Aorta (tissue), 5 donors: ENCODE results near the gene NUDT22. TPM values are rescaled to one million over a fixed set of nuclear protein-coding genes. Genes with fewer than 3 reads are reported as not detected.

ENCODE experiments used
- ATAC-seq: fragments of 200-7000 bp; cut with Tn5 transposase; one replicate; pipeline ENCODE4 v1.9.1; 2022; ENCODE audit warnings: moderate library complexity; ENCODE audit not compliant: low FRiP score
- DNase-seq, 2 donors: peaks; one replicate each; pipeline ENCODE4 v3.0.0-alpha.2; 2020
- H3K27ac ChIP-seq, 2 donors: one replicate each; pipeline ENCODE4 v1.5.1; 2013; ENCODE audit warnings: low read length in 2 of 2, mild to moderate bottlenecking in 2 of 2, moderate library complexity in 2 of 2, control low read depth in 1 of 2, inconsistent platforms in 1 of 2, low read depth in 1 of 2
- H3K27me3 ChIP-seq, 2 donors: one replicate each; pipeline ENCODE4 v1.6.1; 2013; ENCODE audit warnings: control low read depth in 1 of 2, low read length in 1 of 2, mild to moderate bottlenecking in 1 of 2, moderate library complexity in 1 of 2; ENCODE audit not compliant: insufficient read depth in 2 of 2, control insufficient read depth in 1 of 2
- H3K36me3 ChIP-seq, 2 donors: one replicate each; pipeline ENCODE4 v1.6.1; 2013; ENCODE audit warnings: control low read depth in 1 of 2, low read length in 1 of 2, mild to moderate bottlenecking in 1 of 2; ENCODE audit not compliant: insufficient read depth in 2 of 2, control insufficient read depth in 1 of 2
- H3K4me1 ChIP-seq, 2 donors: one replicate each; pipeline ENCODE4 v1.6.1; 2013; ENCODE audit warnings: low read length in 2 of 2, control low read depth in 1 of 2, mild to moderate bottlenecking in 1 of 2, moderate library complexity in 1 of 2; ENCODE audit not compliant: insufficient read depth in 2 of 2, control insufficient read depth in 1 of 2
- H3K4me3 ChIP-seq, 2 donors: one replicate each; pipeline ENCODE4 v1.5.1; 2013; ENCODE audit warnings: low read length in 2 of 2, control low read depth in 1 of 2, mild to moderate bottlenecking in 1 of 2
- H3K9me3 ChIP-seq: one replicate; pipeline ENCODE4 v1.6.1; 2013; ENCODE audit warnings: mild to moderate bottlenecking, low read length; ENCODE audit not compliant: control insufficient read depth
- WGBS, 2 donors: extraction: QIAGEN DNeasy Blood & Tissue Kit; methylation state at CpG; one replicate each; pipeline ENCODE4 v1.1.7; 2013; 5-methylcytosine and 5-hydroxymethylcytosine counted together
- intact Hi-C, 2 donors: fragments of 100-400 bp; cut with DNase I; formaldehyde crosslinking; loops; one replicate each; pipeline versions ENCODE4 v1.14.2 to v1.15.0; 2022
- polyA plus RNA-seq, 2 donors: library from polyadenylated mRNA; stranded (reverse); fragments of 200-250 nt; gene quantifications; one replicate each; pipeline ENCODE4 v1.2.3, GENCODE V29; 2013
- total RNA-seq, 2 donors: library from RNA; stranded (reverse); fragmentation: NEBNext Ultra II Directional; extraction: Animal tissue kit (Norgen Biotek cat#: 25700); gene quantifications; one replicate each; pipeline ENCODE4 v1.2.1, GENCODE V29; 2021
- donor health status: healthy with polysubstance abuse.
- donor health status: Bipolar disorder and iron deficiency.
- donor health status: DM: no; HTN: no; CAD: no.
- donor health status: DM: no; HTN: no; CAD: no.
- donor health status: DM: yes; HTN: yes; CAD: no.

NUDT22 gene
- total and polyA plus RNA-seq, 4 donors: 36.7 to 98.8 (median 44.5) TPM

DNA sequence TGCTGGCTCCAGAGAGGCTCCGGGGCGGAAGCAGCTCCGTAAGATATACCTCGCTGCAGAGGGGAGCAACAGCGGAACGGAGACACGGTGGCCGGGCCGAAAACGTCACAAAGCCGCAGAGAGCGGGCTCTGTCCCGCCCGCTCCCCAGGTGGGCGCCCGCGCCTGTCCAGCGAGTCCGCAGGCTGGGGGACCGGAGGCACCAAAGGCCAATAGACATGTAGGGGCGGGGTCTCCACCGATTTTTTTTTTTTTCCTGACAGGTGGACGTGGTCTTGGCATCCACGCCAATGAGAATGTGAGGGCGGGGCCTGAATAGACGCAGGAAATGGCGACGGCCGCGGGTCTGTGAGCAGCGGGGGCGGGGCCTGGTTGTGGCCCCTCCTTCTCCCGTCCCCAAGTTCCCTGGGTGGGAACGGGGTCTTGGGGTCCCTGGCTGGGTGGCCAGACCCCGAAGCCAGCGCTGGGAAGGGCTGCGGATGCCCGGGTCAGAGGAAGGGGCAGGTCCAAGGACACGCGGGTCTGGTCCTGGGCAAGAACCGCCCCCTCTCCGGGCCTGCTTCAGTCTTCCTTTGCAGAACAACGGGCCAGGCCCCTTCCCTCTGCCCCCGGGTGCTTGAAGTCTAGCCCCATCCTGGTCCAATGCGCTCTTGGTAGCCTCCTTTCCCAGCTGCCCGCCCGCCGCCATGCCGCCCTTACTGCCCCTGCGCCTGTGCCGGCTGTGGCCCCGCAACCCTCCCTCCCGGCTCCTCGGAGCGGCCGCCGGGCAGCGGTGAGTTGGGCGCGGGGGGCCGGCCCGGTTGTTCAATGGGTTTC is 4.3 kb downstream of the NUDT22 start, which contains the start of gene DNAJC4:
Gene DNAJC4, plus strand, starts transcription at position 378 of the 814 bp plus-strand sequence. Its CDS starts 307 bp downstream, at position 685.
- Histone ChIP-seq H3K36me3 (no peaks in the 10 kb centered on the region), H3K27me3 (no peaks in the 10 kb centered on the region), H3K9me3 (no peaks in the 10 kb centered on the region), H3K27ac (peak within 1 kb of the TSS; percentile 32 to 72), H3K4me1 (no peaks in the 10 kb centered on the region), H3K4me3 (peak within 1 kb of the TSS; percentile 41 to 59)
- intact Hi-C loops: no loop called here
- 0 to 1% methylated on average over 59 to 62 of the region's 62 CpGs for WGBS, 2 donors
- ATAC-seq (peak; percentile 80), DNase-seq (peak; percentile 93 to 96)

DNA sequence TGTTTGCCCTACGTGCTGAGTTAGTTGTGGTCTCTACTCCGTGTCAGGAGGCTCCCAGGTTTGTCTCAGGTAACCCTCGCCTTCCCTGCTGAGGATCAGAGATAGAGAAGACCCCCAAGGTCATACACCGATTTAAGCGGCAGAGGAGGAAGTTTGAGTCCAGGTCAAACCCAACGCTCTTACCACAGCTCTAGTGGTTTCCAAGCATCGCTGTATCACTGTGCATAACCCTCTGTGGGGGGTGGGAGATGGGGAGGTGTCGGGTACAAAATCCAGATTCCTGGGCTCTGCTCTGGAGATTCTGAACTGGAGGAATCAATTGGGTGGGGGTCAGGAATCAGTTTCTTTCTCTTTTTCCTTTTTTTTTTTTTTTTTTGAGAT is 4.9 kb downstream of the NUDT22 start:
- no peak for ATAC-seq
- H3K27ac ChIP-seq: peak overlapping the region; percentile 32 to 72
- intact Hi-C loops: no loop called here
- no peaks in the 10 kb centered on the region for H3K36me3 ChIP-seq
- H3K27me3 ChIP-seq: no peaks in the 10 kb centered on the region
- H3K9me3 ChIP-seq: no peaks in the 10 kb centered on the region
- 10 to 11% methylated on average over 8 of the region's 8 CpGs for WGBS, 2 donors
- no peak for DNase-seq
- H3K4me1 ChIP-seq: no peaks in the 10 kb centered on the region
- peak overlapping the region; percentile 41 to 59 for H3K4me3 ChIP-seq

DNA sequence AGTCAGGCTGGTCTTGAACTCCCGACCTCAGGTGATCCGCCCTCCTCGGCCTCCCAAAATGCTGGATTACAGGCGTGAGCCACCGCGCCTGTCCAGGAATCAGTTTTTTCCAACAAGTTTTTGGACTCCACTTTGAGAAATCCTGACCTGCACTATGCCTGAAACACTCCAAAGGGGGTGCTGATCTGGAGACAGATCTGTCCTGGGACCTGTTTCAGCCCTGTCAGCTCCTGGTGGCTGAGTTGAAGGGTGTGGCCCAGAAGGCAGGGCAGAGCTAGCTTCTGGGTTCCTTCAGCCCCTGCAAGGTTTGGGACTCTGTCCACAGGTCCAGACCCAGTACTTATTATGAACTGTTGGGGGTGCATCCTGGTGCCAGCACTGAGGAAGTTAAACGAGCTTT is 5.5 kb downstream of the NUDT22 start:
- H3K4me1 ChIP-seq: no peaks in the 10 kb centered on the region
- WGBS, 2 donors: 89% methylated on average over 7 of the region's 7 CpGs

DNA sequence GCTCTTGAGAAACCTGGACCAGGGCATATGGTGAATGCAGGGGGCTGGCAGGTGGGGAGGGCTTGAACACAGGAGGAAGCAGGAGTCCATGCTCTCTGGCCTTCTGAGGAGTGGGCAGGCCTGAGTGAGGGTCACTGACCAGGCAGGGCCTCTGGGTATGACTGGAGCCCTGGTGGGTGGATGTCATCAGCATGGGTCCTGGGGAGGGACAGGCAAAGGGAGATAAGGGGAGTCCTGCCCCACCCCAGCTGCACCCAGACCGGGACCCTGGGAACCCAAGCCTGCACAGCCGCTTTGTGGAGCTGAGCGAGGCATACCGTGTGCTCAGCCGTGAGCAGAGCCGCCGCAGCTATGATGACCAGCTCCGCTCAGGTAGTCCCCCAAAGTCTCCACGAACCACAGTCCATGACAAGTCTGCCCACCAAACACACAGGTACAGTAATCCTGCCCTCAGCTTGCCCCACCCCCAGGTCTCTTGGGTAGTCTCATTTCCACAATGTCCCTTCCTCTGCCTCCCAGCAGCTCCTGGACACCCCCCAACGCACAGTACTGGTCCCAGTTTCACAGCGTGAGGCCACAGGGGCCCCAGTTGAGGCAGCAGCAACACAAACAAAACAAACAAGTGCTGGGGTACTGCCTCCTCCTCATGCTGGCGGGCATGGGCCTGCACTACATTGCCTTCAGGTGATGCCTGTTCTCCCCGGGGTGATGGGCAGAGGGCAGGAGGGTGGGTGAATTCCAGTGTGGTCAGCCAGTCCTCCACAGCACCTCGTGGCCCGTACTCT is 6.3 kb downstream of the NUDT22 start:
- no peak overlapping the region for H3K4me3 ChIP-seq
- DNase-seq: no peak
- no peak overlapping the region for H3K27ac ChIP-seq
- no peak for ATAC-seq
- WGBS, 2 donors: 70 to 72% methylated on average over 15 of the region's 15 CpGs
- no peaks in the 10 kb centered on the region for H3K27me3 ChIP-seq
- no peaks in the 10 kb centered on the region for H3K9me3 ChIP-seq
- H3K36me3 ChIP-seq: no peaks in the 10 kb centered on the region
- intact Hi-C loops: no loop called here
- H3K4me1 ChIP-seq: no peaks in the 10 kb centered on the region

More for the DNA sequence above, 5.5 kb downstream of the NUDT22 start:
- Histone ChIP-seq H3K27ac (no peak overlapping the region), H3K27me3 (no peaks in the 10 kb centered on the region), H3K9me3 (no peaks in the 10 kb centered on the region), H3K36me3 (no peaks in the 10 kb centered on the region), H3K4me3 (no peak overlapping the region)
- DNase-seq: no peak
- ATAC-seq: no peak
- intact Hi-C loops: no loop called here

DNA sequence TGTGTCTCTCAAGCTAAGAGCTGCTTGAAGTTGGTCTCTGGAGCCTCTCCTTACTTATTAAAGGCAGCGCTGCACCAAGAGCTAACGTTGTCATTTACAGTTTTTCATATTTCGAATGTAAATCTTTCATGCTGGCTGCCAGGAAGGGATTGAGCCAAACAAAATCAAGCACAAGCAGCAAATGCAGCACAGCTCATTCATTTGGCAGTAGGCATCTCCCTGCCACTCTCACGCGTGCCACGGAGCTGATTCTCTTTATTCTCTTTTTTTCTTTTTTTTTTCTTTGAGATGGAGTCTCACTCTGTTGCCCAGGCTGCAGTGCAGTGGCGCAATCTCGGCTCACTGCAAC is 6.9 kb downstream of the NUDT22 start:
- Histone ChIP-seq H3K36me3 (peaks cover 0 to under 1% of the 10 kb centered on the region in 2 donors), H3K4me3 (no peak overlapping the region), H3K27me3 (no peaks in the 10 kb centered on the region), H3K27ac (no peak overlapping the region), H3K9me3 (no peaks in the 10 kb centered on the region), H3K4me1 (no peaks in the 10 kb centered on the region)
- ATAC-seq: no peak
- 24 to 32% methylated on average over 8 of the region's 8 CpGs for WGBS, 2 donors
- intact Hi-C loops: no loop called here
- DNase-seq: no peak

DNA sequence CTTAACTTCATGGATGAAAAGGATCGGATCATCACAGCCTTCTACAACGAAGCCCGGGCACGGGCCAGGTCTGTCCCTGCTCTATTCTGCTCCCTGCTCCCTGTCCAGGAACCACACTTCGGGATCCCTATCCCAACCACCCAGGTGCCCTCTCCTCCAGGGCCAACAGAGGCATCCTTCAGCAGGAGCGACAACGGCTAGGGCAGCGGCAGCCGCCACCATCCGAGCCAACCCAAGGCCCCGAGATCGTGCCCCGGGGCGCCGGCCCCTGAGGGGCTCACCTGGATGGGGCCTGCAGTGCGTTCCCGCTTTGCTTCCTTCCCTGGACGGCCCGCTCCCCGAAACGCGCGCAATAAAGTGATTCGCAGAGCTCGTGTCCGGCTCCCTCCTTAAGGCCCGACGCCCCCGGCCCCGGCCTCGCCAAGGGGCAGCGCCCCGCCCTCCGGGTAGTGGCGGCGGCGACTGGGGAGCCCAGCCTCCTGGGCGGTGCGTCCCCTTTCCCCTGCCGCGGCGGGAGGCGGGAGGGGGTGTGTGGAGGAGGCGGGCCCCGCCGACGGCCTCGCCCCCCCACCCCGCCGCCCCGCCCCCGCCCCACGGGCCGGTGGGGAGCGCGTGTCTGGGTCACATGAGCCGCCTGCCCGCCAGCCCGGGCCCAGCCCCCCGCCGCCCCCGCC is 8.0 kb downstream of the NUDT22 start, which contains the start of gene VEGFB:
Gene VEGFB, plus strand, starts transcription at position 672 of the 674 bp plus-strand sequence. CDS start 250 bp downstream, outside the sequence.
- peak; percentile 88 to 91 for DNase-seq
- 1 to 2% methylated on average over 39 to 62 of the region's 62 CpGs for WGBS, 2 donors
- intact Hi-C loops: no loop called here
- H3K27me3 ChIP-seq: no peaks in the 10 kb centered on the region
- H3K4me3 ChIP-seq: peak within 1 kb of the TSS; percentile 77 to 94
- peaks cover 0 to 2% of the 10 kb centered on the region in 2 donors for H3K36me3 ChIP-seq
- peak; percentile 78 for ATAC-seq
- no peaks in the 10 kb centered on the region for H3K4me1 ChIP-seq
- H3K27ac ChIP-seq: peak within 1 kb of the TSS in 1 of 2 donors; percentile 70
- no peaks in the 10 kb centered on the region for H3K9me3 ChIP-seq

DNA sequence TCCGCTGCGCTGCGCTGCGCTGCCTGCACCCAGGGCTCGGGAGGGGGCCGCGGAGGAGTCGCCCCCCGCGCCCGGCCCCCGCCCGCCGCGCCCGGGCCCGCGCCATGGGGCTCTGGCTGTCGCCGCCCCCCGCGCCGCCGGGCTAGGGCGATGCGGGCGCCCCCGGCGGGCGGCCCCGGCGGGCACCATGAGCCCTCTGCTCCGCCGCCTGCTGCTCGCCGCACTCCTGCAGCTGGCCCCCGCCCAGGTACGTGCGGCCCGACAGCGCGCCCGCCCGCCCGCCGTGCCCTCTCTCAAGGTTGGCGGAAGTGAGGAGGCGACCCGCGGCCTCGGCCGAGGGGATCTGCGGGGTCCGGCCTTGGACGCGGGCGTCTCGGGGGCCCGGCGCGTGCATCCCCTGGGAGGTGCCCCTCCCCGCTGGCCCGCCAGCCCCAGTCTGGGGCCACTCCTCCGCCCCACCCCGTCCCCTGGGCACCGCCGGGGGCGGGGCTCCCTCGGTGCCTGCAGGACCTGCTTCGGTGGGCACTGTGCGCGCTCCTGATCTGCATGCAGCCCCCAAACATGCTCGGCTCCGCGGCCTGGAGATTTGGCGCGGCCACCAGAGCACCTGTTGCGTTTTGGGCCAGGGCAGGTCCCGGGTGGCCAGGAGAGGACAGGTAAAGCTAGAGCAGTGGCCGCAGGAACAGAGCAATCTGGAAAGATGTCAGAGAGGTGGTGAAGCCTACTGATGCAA is 8.7 kb downstream of the NUDT22 start:
- intact Hi-C loops: no loop called here
- DNase-seq (peak; percentile 80 to 85), ATAC-seq (peak; percentile 30)
- Histone ChIP-seq H3K9me3 (no peaks in the 10 kb centered on the region), H3K4me1 (no peaks in the 10 kb centered on the region), H3K27ac (peak overlapping the region in 1 of 2 donors; percentile 44), H3K4me3 (peak overlapping the region; percentile 77 to 94), H3K36me3 (peaks cover 0 to 2% of the 10 kb centered on the region in 2 donors), H3K27me3 (no peaks in the 10 kb centered on the region)
- WGBS, 2 donors: 1% methylated on average over 33 to 80 of the region's 80 CpGs
